ENCODE measurements around the gene C1orf232.

The C1orf232 gene

GRCh38 chr1:26175346-26175745 is 6.6 kb upstream of the C1orf232 start:
- no peak for DNase-seq

DNA sequence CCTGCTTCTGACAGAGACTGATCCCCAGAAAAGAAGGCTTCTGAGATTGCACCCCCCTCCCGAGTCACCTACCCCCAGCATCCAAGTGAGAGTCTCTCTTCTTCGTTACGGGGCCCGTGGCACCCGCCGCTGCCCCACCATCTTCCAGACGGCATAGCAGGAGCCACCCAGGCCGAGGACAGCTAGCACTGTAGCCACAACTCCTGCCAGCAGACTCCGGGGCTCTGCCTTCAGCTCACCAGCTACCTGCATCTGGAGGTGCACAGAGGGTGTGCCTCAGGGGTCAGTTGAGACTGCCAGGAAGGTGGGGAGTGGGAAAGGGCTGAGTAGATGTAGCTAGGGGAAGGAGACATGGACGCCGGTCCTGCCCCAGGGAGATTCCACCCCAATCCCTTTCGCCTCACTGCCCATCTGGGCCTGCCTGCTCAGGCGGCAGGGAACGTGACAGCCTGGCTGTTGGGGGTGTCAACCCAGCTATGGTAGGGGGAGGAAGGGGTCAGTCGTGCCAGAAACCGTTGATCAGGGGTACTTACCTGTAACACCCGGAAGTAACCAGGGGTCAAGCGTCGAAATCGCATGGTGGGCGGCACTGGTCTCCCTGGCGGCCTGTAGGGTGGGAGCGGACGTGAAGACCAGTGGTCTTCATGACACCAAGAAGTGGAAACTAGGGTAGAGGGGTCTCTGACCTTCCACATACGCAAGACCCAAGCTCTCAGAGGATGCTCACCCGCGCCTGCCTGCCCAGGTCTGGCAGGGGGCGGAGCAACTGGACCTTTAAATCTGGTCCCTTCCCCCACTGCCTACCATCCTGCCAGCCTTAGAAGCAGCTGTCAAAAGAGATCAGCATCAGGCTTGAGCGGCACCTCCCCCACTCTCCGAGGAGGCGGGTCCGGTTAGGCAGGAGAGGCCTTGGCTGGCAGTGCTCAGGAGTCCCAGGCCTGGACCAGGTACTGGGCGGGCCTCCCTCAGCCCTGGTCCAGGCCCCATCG is 2.6 kb upstream of the C1orf232 start, which contains the start of gene ZNF593OS:
Gene ZNF593OS, minus strand, starts transcription at position 749 of the 989 bp plus-strand sequence. Its CDS starts 171 bp downstream, at position 578.
- DNase-seq = no peak

DNA sequence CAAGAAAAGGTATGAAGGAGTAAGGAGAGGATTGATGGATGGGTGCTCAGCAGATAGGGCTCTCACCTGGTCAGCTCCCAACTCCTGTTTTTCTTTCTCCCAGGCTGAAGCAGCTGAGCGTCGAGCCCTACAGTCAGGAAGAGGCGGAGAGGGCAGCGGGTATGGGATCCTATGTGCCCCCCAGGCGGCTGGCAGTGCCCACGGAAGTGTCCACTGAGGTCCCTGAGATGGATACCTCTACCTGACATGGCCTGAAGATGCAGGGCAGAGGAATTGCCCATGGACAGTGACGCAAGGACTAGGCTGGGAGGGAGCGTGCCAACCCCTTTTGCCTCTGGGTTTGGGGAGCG is 1.7 kb upstream of the C1orf232 start:
- DNase-seq = no peak

DNA sequence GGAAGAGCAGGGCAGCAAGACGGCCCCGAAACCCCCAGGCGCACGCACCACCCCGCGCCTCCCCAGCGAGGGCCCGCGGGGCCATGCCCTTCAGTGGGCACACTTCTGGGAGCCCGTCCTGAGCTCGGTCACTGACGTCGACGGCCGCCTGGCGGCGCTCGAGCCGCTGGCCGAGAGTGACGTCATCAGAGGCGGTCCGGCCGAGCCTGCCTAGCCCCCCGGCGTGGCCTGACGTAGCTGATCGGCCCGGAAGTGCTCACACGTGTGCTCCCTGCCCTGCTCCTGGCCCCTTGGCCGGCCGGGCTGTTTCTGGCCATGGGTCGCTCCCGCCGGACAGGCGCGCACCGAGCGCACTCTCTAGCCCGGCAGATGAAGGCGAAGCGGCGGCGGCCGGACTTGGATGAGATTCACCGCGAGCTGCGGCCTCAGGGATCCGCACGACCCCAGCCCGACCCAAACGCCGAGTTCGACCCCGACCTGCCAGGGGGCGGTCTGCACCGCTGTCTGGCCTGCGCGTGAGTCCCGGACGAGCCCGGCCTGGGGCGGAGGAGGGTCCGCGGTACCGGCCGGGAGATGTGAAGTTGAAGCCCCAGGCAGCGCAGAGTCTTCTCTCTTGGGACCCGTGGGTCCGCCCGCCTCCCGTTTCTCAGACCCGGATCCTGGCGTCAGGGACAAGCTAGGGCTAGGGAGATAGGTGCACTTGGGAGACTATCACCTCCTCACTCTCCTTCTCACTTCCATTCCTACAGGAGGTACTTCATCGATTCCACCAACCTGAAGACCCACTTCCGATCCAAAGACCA is 1.1 kb upstream of the C1orf232 start, which contains the start of gene ZNF593:
Gene ZNF593, plus strand, starts transcription at position 240 of the 803 bp plus-strand sequence. Its CDS starts 76 bp downstream, at position 316.
- peak; percentile 75 to 82 for DNase-seq

DNA sequence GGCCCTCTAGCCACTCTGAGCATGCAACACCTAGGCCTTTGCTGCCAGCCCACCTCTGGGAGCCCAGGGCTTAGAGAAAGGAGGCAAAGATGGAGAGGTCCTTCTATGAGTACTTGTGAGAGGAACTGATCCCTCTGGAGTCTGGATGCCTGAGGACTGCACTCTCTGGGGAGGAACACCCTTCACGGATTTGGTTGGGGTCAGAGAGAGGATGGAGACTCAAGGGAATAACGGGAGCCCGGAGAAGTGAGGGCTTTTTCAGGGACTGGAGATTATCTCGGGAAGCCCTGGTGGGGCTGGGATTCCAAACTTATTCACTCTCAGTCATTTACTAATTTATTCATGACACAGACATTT is 413 bp upstream of the C1orf232 start:
- DNase-seq = no peak

GRCh38 chr1:26166719-26167281 is 2.0 kb downstream of the C1orf232 start:
- no peak for DNase-seq

- no peak for DNase-seq
These were observed 3.6 kb downstream of the C1orf232 start for GRCh38 chr1:26164861-26165842.

GRCh38 chr1:26164036-26164860 is 4.5 kb downstream of the C1orf232 start:
- DNase-seq = peak; percentile 33 to 35

- DNase-seq = no peak
These were observed 5.1 kb downstream of the C1orf232 start for GRCh38 chr1:26163684-26164035.

DNA sequence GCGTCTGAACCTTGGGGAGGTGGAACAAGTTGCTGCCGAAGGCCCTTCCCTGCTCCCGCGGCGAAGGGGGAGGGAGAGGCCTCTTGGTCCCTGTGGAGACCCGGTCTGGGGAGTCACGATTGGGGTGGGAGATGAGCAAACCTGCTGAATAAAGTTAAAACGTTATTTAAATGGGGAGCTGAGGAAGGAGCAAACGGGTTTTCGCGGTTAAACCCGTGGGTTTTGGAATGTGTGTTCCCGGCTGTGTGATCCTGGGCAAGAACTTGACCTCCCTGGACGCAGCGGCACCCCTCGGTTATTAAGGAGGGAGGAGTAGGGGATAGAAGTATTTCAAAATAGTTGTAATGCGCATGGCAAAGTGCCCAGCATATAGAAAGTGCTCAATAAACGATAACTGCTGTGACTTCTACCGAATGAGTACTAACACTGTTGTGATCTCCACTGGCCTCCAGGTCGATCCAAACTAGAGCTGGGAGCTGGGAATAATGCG is 6.5 kb downstream of the C1orf232 start:
- no peak for DNase-seq

GRCh38 chr1:26161415-26162219 is 7.1 kb downstream of the C1orf232 start:
- peak in 1 of 2 experiments; percentile 23 for DNase-seq

- DNase-seq = no peak
These were observed 8.0 kb downstream of the C1orf232 start for GRCh38 chr1:26160527-26161414.

DNA sequence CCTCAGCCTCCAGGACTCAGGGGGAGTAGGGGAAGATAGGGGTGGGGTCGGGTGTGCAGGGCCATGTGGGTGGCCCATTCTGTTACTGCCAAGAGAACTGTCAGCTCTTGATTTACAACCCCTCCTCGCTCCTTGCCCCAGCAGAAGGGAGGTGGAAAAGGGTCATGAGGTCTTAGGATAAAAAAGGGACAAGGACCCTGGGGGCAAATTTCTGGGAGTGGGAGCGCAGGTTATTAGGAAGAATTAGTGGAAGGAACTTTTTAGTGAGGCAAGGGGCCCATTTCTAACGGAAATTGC is 9.1 kb downstream of the C1orf232 start:
- DNase-seq = no peak

- DNase-seq = no peak
These were observed 9.6 kb downstream of the C1orf232 start, which contains the start of gene FAM110D for GRCh38 chr1:26158908-26159742. TSS of gene FAM110D (plus strand) at chr1:26159079. CDS start at chr1:26161292, 2,213 bp downstream.

DNA sequence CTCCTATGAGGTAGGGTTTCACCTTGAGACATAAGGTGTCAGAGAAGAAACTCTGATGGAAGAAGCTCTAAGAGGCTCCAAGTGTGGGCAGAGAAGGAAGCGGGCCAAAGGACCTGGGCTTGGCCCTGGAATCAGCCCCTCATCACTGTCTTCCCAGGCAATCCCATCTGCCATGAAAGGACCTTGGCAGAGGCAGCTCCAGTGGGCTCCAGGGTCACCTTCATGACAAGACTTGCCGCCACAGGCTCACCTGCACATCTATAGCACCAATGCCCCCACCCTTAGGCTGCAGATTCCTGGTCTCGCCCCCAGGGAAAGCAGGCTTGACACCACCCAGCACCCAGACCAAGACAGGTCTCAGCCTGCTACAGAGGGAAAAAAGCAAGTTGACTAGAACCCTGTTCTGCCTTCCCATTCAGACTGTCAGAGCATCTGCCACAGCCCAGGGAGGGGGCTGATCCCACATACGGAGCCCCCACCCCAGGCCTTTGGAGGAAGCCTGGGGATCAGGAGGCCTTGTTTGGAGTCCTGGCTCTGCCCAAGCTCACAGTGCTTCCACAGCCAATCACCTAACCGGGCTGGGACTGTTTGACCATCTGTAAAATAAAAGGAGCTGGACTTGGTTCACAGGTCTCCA is 10.4 kb downstream of the C1orf232 start:
- no peak for DNase-seq

DNA sequence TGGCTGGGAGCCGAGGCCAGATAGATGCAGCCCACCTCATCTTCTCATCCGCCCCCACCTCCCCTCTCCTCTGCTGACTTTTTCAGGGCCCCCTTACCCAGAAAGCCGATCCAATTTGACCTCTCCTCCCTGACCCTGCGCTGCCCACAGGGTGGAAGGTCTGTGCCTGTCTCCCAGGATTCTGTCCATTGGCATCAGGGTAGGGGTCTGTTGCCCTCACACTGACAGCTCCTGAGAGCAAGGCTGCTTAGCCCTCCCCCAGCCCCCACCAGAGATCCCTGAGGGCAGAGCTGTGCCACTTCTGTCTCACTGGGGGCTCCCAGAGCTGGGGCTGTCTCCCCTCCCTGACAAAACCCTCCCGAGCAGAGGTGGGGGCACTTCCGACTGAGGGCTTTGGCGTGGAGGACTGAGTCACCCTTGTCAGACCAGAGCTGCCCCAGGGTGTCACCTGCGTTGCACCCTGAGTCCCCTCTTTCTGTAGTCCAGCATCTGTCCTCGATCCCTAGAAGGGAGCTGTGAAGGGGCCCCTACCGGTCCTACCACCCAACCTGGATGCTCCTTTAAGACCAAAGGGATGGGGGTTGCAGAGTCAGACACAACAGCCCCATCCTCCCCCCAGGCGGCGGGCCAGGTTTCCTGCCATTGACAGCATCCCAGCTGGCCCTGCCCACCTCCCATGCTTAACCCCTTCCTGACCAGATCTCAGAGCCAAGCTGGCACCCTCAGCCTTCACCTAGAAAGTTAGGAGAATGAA is 12.3 kb downstream of the C1orf232 start:
- no peak for DNase-seq

Measured in activated CD4-positive, alpha-beta T cell treated with anti-CD3 and anti-CD28 coated beads, Interleukin-2, amount 50 U/mL, for 4 hours (primary cell).